ENCODE measurements around the gene CENPB. TPM values are rescaled to one million over a fixed set of nuclear protein-coding genes. Genes with fewer than 3 reads are reported as not detected.

Gene CENPB
- polyA plus RNA-seq, 1 donor (not counting 4 experiments of a cell fraction or from before 2014, with no cell fraction given) = 18.1 TPM

DNA sequence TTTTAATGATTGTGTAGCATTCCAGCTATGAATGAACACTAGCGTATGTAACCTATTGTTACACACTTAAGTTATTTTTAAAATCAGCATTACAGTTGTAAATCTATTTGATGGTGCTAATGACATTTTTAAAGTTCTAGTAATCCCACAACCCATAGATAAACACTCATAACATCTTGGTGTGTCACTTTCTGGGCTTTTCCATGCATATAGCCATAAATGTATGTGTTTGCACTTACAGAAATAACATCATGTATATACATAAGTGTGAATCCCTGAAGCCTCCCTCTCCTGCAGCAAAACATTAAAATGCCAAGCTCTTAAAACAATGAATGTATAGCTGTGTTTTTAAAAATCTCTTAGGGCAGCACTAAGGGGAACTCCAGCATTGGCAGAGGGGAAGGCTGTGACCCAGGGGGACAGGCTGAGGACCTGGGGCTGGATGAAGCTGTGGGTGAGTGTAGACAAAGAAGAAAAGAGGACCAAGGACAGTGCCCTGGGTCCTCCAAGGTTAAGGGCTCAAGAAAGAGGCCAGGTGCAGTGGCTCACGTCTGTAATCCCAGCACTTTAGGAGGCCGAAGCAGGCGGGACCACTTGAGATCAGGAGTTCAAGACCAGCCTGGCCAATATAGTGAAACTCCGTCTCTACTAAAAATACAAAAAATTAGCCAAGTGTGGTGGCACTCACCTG, 929 bp upstream of the CENPB start:
- Histone ChIP-seq H3K27me3 (ENCODE audit: control insufficient read depth, extremely low read depth, insufficient read depth, low read length) (no peaks in the 10 kb centered on the region), H3K9ac (ENCODE audit: control insufficient read depth, extremely low read depth, insufficient read depth, low read length) (no peak overlapping the region), H3K36me3 (ENCODE audit: control insufficient read depth in 2 of 2, extremely low read depth in 1 of 2, insufficient read depth in 2 of 2, low read length in 2 of 2) (peaks cover 0 to 9% of the 10 kb centered on the region in 2 experiments), H3K27ac (ENCODE audit: control insufficient read depth, insufficient read depth, low read length) (no peak overlapping the region), H3K9me1 (ENCODE audit: control insufficient read depth, extremely low read depth, insufficient read depth, low read length) (peaks cover 4% of the 10 kb centered on the region), H2AFZ (ENCODE audit: control insufficient read depth, low read length) (no peak overlapping the region), H3K79me2 (ENCODE audit: control insufficient read depth, insufficient read depth, low read length) (peaks cover 31% of the 10 kb centered on the region), H3K9me3 (ENCODE audit: control insufficient read depth, low read depth, low read length) (no peaks in the 10 kb centered on the region), H4K20me1 (ENCODE audit: control insufficient read depth, extremely low read depth, insufficient read depth, low read length) (peaks cover 17% of the 10 kb centered on the region), H3K4me3 (ENCODE audit: control insufficient read depth in 2 of 3, extremely low read depth in 1 of 3, insufficient read depth in 2 of 3, low read depth in 1 of 3, low read length in 3 of 3) (peak overlapping the region in 2 of 3 experiments; percentile 3 to 5), H3K4me2 (ENCODE audit: control insufficient read depth, extremely low read depth, insufficient read depth, low read depth, low read length) (peak overlapping the region; percentile 26), H3K4me1 (ENCODE audit: control insufficient read depth, extremely low read depth, insufficient read depth, low read length) (peaks cover 28% of the 10 kb centered on the region)
- TF ChIP-seq, protein P1, sequence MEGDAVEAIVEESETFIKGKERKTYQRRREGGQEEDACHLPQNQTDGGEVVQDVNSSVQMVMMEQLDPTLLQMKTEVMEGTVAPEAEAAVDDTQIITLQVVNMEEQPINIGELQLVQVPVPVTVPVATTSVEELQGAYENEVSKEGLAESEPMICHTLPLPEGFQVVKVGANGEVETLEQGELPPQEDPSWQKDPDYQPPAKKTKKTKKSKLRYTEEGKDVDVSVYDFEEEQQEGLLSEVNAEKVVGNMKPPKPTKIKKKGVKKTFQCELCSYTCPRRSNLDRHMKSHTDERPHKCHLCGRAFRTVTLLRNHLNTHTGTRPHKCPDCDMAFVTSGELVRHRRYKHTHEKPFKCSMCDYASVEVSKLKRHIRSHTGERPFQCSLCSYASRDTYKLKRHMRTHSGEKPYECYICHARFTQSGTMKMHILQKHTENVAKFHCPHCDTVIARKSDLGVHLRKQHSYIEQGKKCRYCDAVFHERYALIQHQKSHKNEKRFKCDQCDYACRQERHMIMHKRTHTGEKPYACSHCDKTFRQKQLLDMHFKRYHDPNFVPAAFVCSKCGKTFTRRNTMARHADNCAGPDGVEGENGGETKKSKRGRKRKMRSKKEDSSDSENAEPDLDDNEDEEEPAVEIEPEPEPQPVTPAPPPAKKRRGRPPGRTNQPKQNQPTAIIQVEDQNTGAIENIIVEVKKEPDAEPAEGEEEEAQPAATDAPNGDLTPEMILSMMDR (optimal IDR thresholded peaks at IDR 0.05 in 1 of 3, IDR thresholded peaks at IDR 0.05 in 1 of 3, conservative IDR thresholded peaks at IDR 0.05 in 1 of 3; ENCODE audit: extremely low read depth in 1 of 3, insufficient read depth in 2 of 3, low read length in 3 of 3) = no peak
- TF ChIP-seq EZH2 (IDR thresholded peaks at IDR 0.05; ENCODE audit: low read length) = no peak
- dilution Hi-C loops (cut with MboI; ENCODE audit: extremely low pct_ligation_motif_present, low sequenced_read_pairs) = no loop called here
- DNase-seq (ENCODE audit: low read depth, low spot score) (no peak), FAIRE-seq (no peak)

DNA sequence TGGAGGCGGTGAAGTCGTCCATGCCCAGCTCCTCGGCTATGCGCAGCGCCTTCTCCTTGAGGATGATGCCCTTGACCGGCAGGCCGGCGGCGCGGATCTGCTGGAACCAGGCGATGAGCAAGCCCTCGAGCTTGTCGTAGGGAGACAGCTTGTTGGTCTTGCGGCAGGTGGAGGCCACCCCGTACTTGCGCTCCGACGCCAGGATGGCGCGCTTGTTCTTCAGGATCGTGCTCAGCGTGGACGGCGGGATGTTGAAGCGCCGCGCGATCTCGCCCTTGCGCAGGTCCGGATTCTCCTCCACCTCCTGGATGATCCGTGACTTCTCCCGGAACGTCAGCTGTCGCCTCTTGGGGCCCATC, 435 bp downstream of the CENPB start:
- Histone ChIP-seq H3K4me3 (ENCODE audit: control insufficient read depth in 2 of 3, extremely low read depth in 1 of 3, insufficient read depth in 2 of 3, low read depth in 1 of 3, low read length in 3 of 3) (peak overlapping the region; percentile 43 to 77 (median 75)), H3K9ac (ENCODE audit: control insufficient read depth, extremely low read depth, insufficient read depth, low read length) (peak overlapping the region; percentile 77), H4K20me1 (ENCODE audit: control insufficient read depth, extremely low read depth, insufficient read depth, low read length) (peaks cover 21% of the 10 kb centered on the region), H3K9me1 (ENCODE audit: control insufficient read depth, extremely low read depth, insufficient read depth, low read length) (peaks cover 4% of the 10 kb centered on the region), H3K4me1 (ENCODE audit: control insufficient read depth, extremely low read depth, insufficient read depth, low read length) (peaks cover 31% of the 10 kb centered on the region), H3K9me3 (ENCODE audit: control insufficient read depth, low read depth, low read length) (no peaks in the 10 kb centered on the region), H3K27ac (ENCODE audit: control insufficient read depth, insufficient read depth, low read length) (peak overlapping the region; percentile 40), H3K4me2 (ENCODE audit: control insufficient read depth, extremely low read depth, insufficient read depth, low read depth, low read length) (peak overlapping the region; percentile 91), H3K36me3 (ENCODE audit: control insufficient read depth in 2 of 2, extremely low read depth in 1 of 2, insufficient read depth in 2 of 2, low read length in 2 of 2) (peaks cover 0 to 9% of the 10 kb centered on the region in 2 experiments), H2AFZ (ENCODE audit: control insufficient read depth, low read length) (peak overlapping the region; percentile 52), H3K27me3 (ENCODE audit: control insufficient read depth, extremely low read depth, insufficient read depth, low read length) (no peaks in the 10 kb centered on the region), H3K79me2 (ENCODE audit: control insufficient read depth, insufficient read depth, low read length) (peaks cover 31% of the 10 kb centered on the region)
- DNase-seq (ENCODE audit: low read depth, low spot score) (no peak), FAIRE-seq (no peak)
- TF ChIP-seq, protein P1 (optimal IDR thresholded peaks at IDR 0.05 in 1 of 3, IDR thresholded peaks at IDR 0.05 in 1 of 3, conservative IDR thresholded peaks at IDR 0.05 in 1 of 3; ENCODE audit: extremely low read depth in 1 of 3, insufficient read depth in 2 of 3, low read length in 3 of 3) = peak in 1 of 3 experiments; percentile 7
- no peak for TF ChIP-seq EZH2 (IDR thresholded peaks at IDR 0.05; ENCODE audit: low read length)
- dilution Hi-C loops (cut with MboI; ENCODE audit: extremely low pct_ligation_motif_present, low sequenced_read_pairs) = no loop called here

All from keratinocyte (primary cell).